HG02943 (cell line): Measurements from ENCODE around the gene MALT1.
"Not testable (repeated sequence)": the region's sequence is repeated elsewhere in the genome, so short reads cannot be mapped to it uniquely, and the experiment has no call there.

Experiments
- ATAC-seq: cut with Tn5 transposase; IDR thresholded peaks from one replicate; pipeline ENCODE4 v1.9.1; 2021; ENCODE audit warnings: mild to moderate bottlenecking, low read depth, moderate library complexity; ENCODE audit not compliant: unreplicated experiment

The MALT1 gene

GRCh38 chr18:58766164-58766563, 94.9 kb downstream of the MALT1 start:
- ATAC-seq, result no peak

- no peak for ATAC-seq
Observed at GRCh38 chr18:58766946-58767345, 95.7 kb downstream of the MALT1 start.

GRCh38 chr18:58768293-58768974, 97.2 kb downstream of the MALT1 start:
- peak; percentile 76 for ATAC-seq

- ATAC-seq, result no peak
Observed at GRCh38 chr18:58769321-58769720, 98.1 kb downstream of the MALT1 start.

- ATAC-seq, result no peak
Observed at GRCh38 chr18:58770601-58771000, 99.3 kb downstream of the MALT1 start.

GRCh38 chr18:58772161-58772560, 100.9 kb downstream of the MALT1 start:
- no peak for ATAC-seq

- ATAC-seq, result no peak
Observed at GRCh38 chr18:58776084-58776483, 104.8 kb downstream of the MALT1 start.

- not testable (repeated sequence) for ATAC-seq
Observed at GRCh38 chr18:58776541-58776940, 105.3 kb downstream of the MALT1 start.

- no peak for ATAC-seq
Observed at GRCh38 chr18:58777471-58777870, 106.2 kb downstream of the MALT1 start.

GRCh38 chr18:58779529-58779928, 108.3 kb downstream of the MALT1 start:
- ATAC-seq, result no peak

- ATAC-seq, result no peak
Observed at GRCh38 chr18:58780045-58780444, 108.8 kb downstream of the MALT1 start.

GRCh38 chr18:58781627-58782194, 110.4 kb downstream of the MALT1 start:
- peak; percentile 77 for ATAC-seq

GRCh38 chr18:58784601-58785137, 113.4 kb downstream of the MALT1 start:
- ATAC-seq, result no peak

- no peak for ATAC-seq
Observed at GRCh38 chr18:58785171-58785805, 114.0 kb downstream of the MALT1 start.

GRCh38 chr18:58785870-58786269, 114.6 kb downstream of the MALT1 start:
- no peak for ATAC-seq

GRCh38 chr18:58787536-58788149, 116.4 kb downstream of the MALT1 start:
- no peak for ATAC-seq

- ATAC-seq, result no peak
Observed at GRCh38 chr18:58788470-58788869, 117.2 kb downstream of the MALT1 start.

GRCh38 chr18:58788971-58789875, 118.0 kb downstream of the MALT1 start:
- no peak for ATAC-seq

GRCh38 chr18:58789876-58790240, 118.6 kb downstream of the MALT1 start:
- no peak for ATAC-seq

GRCh38 chr18:58792086-58792485, 120.8 kb downstream of the MALT1 start:
- peak; percentile 90 for ATAC-seq
